GM18909 (cell line): ENCODE data around the gene ATG4C.
A peak's percentile ranks its signal among the peaks of the same experiment; 100 is the strongest.
"Not testable (repeated sequence)": the region's sequence is repeated elsewhere in the genome, so short reads cannot be mapped to it uniquely, and the experiment has no call there.

Experiments used
- ATAC-seq: cut with Tn5 transposase; IDR thresholded peaks from one replicate; pipeline ENCODE4 v1.9.1; 2021; ENCODE audit warnings: mild to moderate bottlenecking; ENCODE audit not compliant: unreplicated experiment, poor library complexity

The ATG4C gene

DNA sequence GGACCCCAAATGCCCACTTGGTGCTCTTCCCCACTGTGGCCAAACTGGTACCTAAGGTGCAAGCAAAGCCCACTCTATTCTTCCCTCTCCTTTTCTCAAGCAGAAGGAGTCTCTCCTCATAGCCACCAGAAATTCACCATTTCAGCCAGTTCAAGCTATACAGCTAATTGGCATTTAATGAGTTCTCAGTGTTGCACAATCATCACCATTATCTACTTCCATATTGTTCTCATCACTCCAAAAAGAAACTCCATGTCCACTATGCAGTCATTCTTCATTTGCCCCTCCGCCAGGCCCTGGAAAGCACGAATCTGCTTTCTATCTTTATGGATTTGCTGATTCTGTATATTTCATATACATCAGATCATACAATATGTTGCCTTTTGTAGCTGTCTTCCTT, 9.9 kb upstream of the ATG4C start:
- ATAC-seq = no peak

GRCh38 chr1:62774971-62775595, 8.8 kb upstream of the ATG4C start:
- ATAC-seq = no peak

DNA sequence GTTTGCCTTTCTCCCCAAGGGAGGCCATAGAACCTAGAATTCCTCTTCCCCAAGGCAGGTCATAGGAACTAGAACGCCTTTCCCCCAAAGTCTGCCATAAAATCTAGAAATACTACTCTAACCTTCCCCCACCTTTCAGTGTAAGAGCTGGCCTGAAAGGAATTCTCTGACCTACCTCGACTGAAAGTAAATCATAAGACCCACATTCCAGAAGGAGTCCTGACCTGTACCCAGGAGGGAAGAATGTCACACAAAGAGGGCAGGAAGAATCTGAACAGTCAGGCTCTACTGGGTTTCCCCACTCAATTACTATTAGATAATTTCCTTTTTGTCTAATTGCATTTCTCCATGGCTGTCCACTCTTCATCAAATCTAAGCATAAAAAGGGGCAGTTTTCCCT, 5.7 kb upstream of the ATG4C start:
- ATAC-seq = no peak

DNA sequence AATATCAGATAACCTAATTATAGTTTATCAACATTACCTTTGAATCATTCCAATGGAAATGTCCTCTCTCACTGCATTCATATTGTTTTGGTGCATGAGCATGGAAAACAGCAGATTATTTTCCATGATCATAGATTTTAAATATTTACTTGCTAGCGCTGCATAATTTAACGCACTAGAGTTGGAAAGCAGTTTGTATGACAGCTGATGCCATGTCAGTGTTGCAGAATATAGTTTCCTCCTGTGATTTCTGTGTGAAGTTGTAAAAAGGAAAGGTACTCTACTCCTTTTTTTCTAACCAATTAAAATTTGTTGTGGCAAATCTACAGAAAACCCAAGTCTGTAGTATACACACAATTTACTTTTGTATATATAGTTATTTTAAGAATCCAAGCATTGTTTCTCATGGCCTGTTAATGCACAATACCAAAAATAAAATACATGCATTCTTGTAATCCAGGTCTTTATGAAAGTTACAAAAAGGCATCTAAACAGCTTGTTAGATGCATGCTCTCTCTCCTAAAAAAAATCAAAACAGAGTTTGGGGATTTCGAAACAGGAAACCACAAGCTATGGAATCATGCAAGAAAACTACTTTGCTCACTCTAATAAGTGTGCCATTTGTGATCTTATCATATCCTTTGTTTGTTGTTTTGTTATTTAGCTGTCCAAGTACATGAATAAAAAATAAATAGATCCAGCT, 1.9 kb upstream of the ATG4C start:
- ATAC-seq = no peak

DNA sequence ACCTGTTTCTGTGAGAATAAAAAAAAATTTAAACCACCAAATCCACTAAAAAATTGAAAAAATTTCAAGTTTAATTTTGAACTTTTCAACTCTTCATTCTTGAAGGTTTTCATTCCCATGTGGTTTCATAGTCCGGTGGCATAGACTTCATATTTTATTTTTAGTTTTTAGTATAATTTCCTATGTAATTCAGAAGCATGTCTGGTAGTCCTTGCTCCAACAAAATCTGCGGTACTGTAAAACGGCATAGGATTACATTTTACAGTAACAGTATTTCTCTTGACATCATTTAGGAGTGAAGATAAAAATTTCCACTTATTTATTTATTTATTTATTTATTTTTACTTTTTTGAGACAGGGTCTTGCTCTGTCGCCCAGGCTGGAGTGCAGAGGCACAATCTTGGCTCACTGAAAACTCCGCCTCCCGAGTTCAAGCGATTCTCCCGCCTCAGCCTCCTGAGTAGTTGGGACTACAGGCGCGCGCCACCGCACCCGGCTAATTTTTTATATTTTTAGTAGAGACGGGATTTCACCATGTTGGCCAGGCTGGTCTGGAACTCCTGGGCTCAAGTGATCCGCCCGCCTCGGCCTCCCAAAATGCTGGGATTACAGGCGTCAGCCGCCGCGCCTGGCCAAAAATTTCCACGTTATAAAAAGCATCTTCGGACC, 1.3 kb upstream of the ATG4C start:
- ATAC-seq = not testable (repeated sequence)

DNA sequence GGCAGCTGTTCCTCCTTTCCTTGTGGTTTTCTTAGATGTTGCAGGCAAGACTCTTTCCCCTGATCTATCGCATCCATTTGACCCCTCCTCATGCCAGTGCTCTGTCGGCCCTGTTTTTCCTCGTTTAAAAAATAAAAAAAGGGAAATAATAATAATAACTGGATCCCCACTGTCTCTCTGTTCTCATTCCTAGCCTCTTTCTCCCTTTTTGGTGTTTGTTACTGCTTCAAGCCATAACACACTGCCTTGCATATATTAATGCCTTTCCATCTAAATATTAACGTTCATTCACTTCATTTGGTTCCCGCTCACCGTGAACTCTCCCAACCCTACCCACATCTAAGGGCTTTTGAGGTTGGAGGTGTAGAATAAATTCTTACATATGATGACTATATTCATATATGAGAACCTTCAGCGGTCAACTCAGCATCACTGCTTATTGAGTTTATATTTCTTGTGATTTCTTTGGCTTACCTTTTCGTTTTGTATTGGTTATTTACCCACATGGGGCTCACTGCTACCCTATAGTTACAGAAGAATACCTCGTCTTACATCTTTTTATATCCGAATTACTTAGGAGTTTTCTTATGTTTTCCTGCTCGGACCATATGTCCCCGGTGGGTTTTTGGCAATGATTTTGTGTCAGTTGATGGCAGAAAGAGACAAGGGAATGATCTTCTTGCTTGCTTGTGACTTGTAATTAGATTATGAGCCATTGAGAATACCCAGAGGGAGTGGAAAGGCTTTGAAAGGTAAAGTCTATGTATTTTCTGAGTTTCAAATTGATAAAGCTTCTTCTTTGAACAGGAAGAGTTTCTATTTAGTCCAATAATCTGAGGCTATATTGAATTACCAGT, 805 bp downstream of the ATG4C start:
- ATAC-seq = peak; percentile 20

DNA sequence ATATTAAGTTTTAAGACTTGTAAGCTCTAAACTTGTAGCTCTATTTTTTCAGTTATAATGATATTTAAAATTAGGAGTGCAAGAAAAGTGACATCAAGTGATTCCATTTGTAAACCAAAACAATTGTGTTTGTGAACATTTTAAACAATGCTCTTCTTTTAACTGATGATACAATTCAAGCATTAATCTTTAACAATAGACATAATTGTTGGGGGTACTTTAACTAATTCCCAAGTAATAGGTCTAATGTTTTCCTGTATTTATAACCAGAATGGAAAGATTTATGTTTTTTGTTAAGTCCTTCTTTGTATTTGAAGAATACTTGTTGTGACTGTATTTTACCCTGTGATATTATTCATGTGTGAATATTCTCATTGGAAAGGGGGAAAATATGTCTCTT, 6.8 kb downstream of the ATG4C start:
- no peak for ATAC-seq

GRCh38 chr1:62794053-62794452, 10.1 kb downstream of the ATG4C start:
- ATAC-seq = no peak

GRCh38 chr1:62796221-62796620, 12.3 kb downstream of the ATG4C start:
- no peak for ATAC-seq

- no peak for ATAC-seq
Observed at GRCh38 chr1:62799688-62800087, 15.8 kb downstream of the ATG4C start.

- peak; percentile 60 for ATAC-seq
Observed at GRCh38 chr1:62800281-62800680, 16.3 kb downstream of the ATG4C start.

DNA sequence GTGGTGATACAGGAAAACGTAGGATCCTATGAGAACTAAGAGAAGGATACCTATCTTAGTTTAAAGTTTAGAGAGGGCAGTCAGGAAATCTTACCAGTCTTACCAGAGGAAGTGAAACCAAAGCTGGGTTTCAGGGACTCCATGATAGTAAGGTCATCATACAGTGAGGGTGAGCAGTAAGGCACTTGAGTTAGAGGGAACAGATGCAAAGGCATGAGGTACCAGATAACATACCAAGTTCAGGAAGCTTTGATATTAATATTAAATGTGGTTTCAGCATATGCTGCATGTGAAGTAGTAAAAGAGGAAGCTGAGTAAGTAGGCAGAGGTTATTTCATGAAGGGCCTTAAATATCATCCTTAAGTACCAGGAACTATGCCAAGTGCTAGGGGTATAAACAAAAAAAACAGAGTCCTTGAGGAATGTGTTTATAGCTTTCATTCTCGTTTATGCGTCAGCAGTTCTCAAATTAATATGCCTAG, 16.9 kb downstream of the ATG4C start:
- peak; percentile 100 for ATAC-seq

- peak; percentile 46 for ATAC-seq
Observed at GRCh38 chr1:62809788-62810187, 25.9 kb downstream of the ATG4C start.

DNA sequence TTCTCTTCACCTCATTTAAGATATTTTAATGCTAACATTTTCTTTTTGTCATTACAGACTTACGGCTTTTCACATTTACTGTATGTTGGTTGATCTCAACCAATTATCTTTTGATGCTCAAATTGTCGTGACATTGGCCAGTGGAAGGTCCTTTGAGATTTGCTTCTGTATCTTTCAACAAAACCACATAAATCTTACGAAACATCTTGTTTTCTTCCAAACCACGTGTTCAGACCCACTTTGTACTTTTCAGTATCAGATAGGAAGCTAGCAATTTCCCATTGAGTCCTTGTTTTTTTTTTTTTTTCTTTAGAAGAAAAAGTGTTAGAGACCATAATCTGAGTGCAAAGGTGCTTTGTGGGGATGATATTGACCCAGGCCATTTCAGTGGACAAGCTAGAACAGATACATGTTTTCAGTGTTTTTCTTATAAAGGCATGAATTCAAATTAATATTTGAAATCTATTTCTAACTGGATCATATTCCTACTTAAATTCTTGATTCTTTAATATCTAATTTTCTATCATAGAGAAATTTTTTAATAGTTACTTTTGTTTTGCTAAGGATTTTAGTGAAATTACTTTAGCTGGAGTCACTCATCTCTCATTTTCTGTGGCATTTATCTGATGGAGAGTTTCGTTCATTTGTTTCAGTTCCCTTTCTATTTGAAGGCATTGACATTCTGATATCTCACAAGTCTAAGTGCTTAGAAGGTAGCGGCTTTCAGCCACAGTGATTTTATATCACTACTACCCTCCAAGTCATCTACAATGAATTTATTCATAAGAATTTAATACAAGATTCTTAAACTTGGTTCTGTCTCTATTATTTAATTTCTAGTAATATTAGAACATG, 26.7 kb downstream of the ATG4C start:
- ATAC-seq = peak; percentile 97

- no peak for ATAC-seq
Observed at GRCh38 chr1:62823556-62823955, 39.6 kb downstream of the ATG4C start.

DNA sequence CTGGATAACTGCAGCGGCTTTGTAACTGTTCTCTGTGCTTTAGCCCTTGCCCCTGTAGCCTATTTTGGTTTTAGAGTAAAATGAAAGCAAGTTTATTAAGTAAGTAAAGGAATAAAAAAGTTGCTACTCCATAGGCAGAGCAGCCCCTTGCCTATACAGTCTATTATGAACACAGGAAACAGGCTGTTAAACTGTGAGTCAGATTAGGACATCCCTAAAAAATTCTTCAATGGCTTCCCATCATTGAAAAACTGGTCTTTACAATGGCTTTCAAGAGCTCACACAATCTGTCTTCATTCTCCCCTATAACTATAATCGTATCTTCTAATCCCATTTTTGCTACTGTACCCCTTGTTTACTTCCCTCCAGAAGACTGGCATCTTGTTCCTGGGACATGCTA, 43.0 kb downstream of the ATG4C start:
- ATAC-seq = no peak

GRCh38 chr1:62827786-62828185, 43.9 kb downstream of the ATG4C start:
- ATAC-seq = not testable (repeated sequence)

DNA sequence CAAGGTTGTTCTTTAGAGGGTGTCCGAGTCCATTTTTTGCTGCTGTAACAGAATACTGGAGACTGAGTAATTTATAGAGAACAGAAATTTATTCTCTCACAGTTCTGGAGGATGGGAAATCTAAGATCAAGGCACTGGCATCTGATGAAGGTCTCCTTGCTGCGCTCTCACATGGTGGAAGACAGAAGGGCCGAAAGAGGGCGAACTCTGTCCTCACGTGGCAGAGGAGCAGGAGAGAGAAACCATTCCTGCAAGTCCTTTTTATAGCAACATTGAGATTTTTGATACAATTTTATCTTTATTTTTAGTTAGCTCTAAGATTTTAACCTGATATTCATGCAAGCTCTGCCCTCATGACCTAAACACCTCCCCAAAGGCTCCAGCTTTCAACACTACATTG, 48.3 kb downstream of the ATG4C start:
- no peak for ATAC-seq

- no peak for ATAC-seq
Observed at GRCh38 chr1:62833529-62833928, 49.6 kb downstream of the ATG4C start.
